GM12878 (cell line): ENCODE data around the gene NQO1. TPM values are rescaled to one million over a fixed set of nuclear protein-coding genes. Genes with fewer than 3 reads are reported as not detected.

ENCODE experiments used
- ATAC-seq: fragments of 200-7000 bp; cut with Tn5 transposase; 3 replicates; pipeline ENCODE4 v1.9.1; 2020; ENCODE audit warnings: mild to moderate bottlenecking, moderate library complexity
- BruUV-seq: library from RNA; stranded (reverse); fragments of 400-500 nt; replicated peaks from 2 replicates; lab custom pipeline; 2021; lab: Mats Ljungman, UMichigan
- CTCF ChIA-PET: fragments of 300-600 bp; sonication (Branson Sonifier 250); formaldehyde crosslinking; extraction: SDS; loops from one replicate; lab custom pipeline; 2021; ENCODE audit warnings: inconsistent platforms; lab: Yijun Ruan, JAX
- POLR2A ChIA-PET: fragments of 350-600 bp; formaldehyde crosslinking; extraction: SDS; loops from one replicate; lab custom pipeline; 2021; ENCODE audit warnings: inconsistent platforms; lab: Charles Lee
- RAD21 ChIA-PET: fragments of 300-600 bp; sonication (Branson Sonifier 250); formaldehyde crosslinking; loops from one replicate; lab custom pipeline; 2023; ENCODE audit warnings: antibody characterized with exemption; ENCODE audit not compliant: unreplicated experiment; lab: Charles Lee
- SMC1A ChIA-PET: fragments of 300-600 bp; sonication (Branson Sonifier 250); formaldehyde crosslinking; loops from one replicate; lab custom pipeline; 2023; ENCODE audit not compliant: unreplicated experiment, uncharacterized antibody; lab: Charles Lee
- DNase-seq: peaks from one replicate; pipeline ENCODE4 v3.0.0-alpha.2; 2011; ENCODE audit warnings: low read depth, low spot score
- FAIRE-seq: peaks from 3 replicates; lab custom pipeline; 2011; peaks lifted over from hg19 to GRCh38; lab: Jason Lieb, UNC
- H2AFZ ChIP-seq: 2 replicates; pipeline ENCODE4 v1.6.0; 2011; ENCODE audit warnings: low read depth, low read length, control low read depth; ENCODE audit not compliant: control insufficient read depth
- H3K27ac ChIP-seq: 2 replicates; pipeline ENCODE4 v1.5.1; 2011; ENCODE audit warnings: control low read depth; ENCODE audit not compliant: control insufficient read depth, insufficient read depth
- H3K27me3 ChIP-seq, 2 experiments: replicated peaks in 1 of 2; 2 replicates each; pipeline versions ENCODE4 v1.6.0 to v1.6.1; 2011; ENCODE audit warnings: low read length in 1 of 2; ENCODE audit not compliant: control insufficient read depth in 2 of 2, insufficient read depth in 2 of 2
- H3K36me3 ChIP-seq, 2 experiments: 2 replicates each; pipeline ENCODE4 v1.5.1; 2011; ENCODE audit warnings: low read length in 1 of 2; ENCODE audit not compliant: control insufficient read depth in 2 of 2, insufficient read depth in 2 of 2
- H3K4me1 ChIP-seq: 2 replicates; pipeline ENCODE4 v1.6.1; 2011; ENCODE audit warnings: mild to moderate bottlenecking, low read length, moderate library complexity, mixed read lengths; ENCODE audit not compliant: control insufficient read depth, insufficient read depth
- H3K4me2 ChIP-seq: 2 replicates; pipeline ENCODE4 v1.6.0; 2011; ENCODE audit warnings: control low read depth; ENCODE audit not compliant: control insufficient read depth, insufficient read depth
- H3K4me3 ChIP-seq: fragments of 200-600 bp; sonication (generic); 2 replicates; pipeline ENCODE4 v1.5.1; 2016
- H3K79me2 ChIP-seq: 2 replicates; pipeline ENCODE4 v1.6.0; 2011; ENCODE audit warnings: low read length; ENCODE audit not compliant: control insufficient read depth, insufficient read depth
- H3K9ac ChIP-seq: 2 replicates; pipeline ENCODE4 v1.8.0; 2011; ENCODE audit warnings: low read length, control low read depth, mixed read lengths; ENCODE audit not compliant: control insufficient read depth, insufficient read depth
- H3K9me3 ChIP-seq: replicated peaks from 3 replicates; pipeline ENCODE4 v1.5.1; 2011; ENCODE audit warnings: mild to moderate bottlenecking, low read length; ENCODE audit not compliant: control insufficient read depth, insufficient read depth
- H4K20me1 ChIP-seq: 2 replicates; pipeline ENCODE4 v1.6.0; 2011; ENCODE audit not compliant: control insufficient read depth, insufficient read depth
- CHD1 ChIP-seq: IDR thresholded peaks from 2 replicates; pipeline ENCODE4 v1.6.1; 2012; ENCODE audit warnings: low read depth, low read length, improper control_type of control experiment
- FOS ChIP-seq: IDR thresholded peaks from 3 replicates; pipeline ENCODE4 v1.6.1; 2011; ENCODE audit warnings: borderline replicate concordance; ENCODE audit not compliant: insufficient read length; ENCODE audit errors: extremely low read depth
- HDAC2 ChIP-seq: fragments of 200-600 bp; sonication (generic); IDR thresholded peaks from 2 replicates; pipeline ENCODE4 v1.6.1; 2017
- HDGF ChIP-seq: fragments of 450-650 bp; IDR thresholded peaks from 2 replicates; pipeline ENCODE4 v1.6.1; 2016; ENCODE audit warnings: antibody characterized with exemption
- RBBP5 ChIP-seq: fragments of 200-600 bp; sonication (generic); conservative IDR thresholded peaks from 2 replicates; pipeline ENCODE4 v1.6.1; 2016
- REST ChIP-seq: IDR thresholded peaks from 2 replicates; pipeline ENCODE4 v1.6.1; 2012; ENCODE audit warnings: mild to moderate bottlenecking, low read depth, low read length
- STAT3 ChIP-seq: IDR thresholded peaks from 2 replicates; pipeline ENCODE4 v1.6.1; 2011; ENCODE audit warnings: low read depth, low read length, improper control_type of control experiment
- TCF12 ChIP-seq: IDR thresholded peaks from 2 replicates; pipeline ENCODE4 v1.6.1; 2011; ENCODE audit warnings: low read depth, mild to moderate bottlenecking, low read length
- WGBS: methylation state at CpG from one replicate; pipeline ENCODE4 v1.1.6; 2016; ENCODE audit warnings: low lambda C conversion rate; ENCODE audit not compliant: insufficient replicate concordance, insufficient coverage; ENCODE audit errors: missing lambda C conversion rate; 5-methylcytosine and 5-hydroxymethylcytosine counted together
- in situ Hi-C: fragments of 300-500 bp; cut with MboI; formaldehyde crosslinking; loops from 9 replicates; pipeline ENCODE4 v1.14.3; 2018; ENCODE audit warnings: mixed read lengths
- intact Hi-C: fragments of 100-400 bp; cut with micrococcal nuclease; formaldehyde crosslinking; loops from one replicate; pipeline ENCODE4 v1.14.2; 2022; ENCODE audit not compliant: unreplicated experiment
- polyA plus RNA-seq, 11 experiments: library from polyadenylated mRNA; depleted of rRNA in 4 of 11; unstranded in 6 of 11; stranded (reverse) in 5 of 11; fragments of >200 nt; fragmentation: Nextera tagmentation in 4 of 11; fragmentation: Illumina TruSeq in 1 of 11; extraction: Ambion mirVana in 4 of 11; extraction: Trizol in 1 of 11; gene quantifications; 1 replicate in 1 of 11; 2 replicates in 10 of 11; pipeline versions ENCODE4 v1.2.1 to v1.2.3, GENCODE V29; 2011 to 2016; ENCODE audit warnings: inconsistent platforms in 2 of 11, missing spikeins in 2 of 11, low read depth in 1 of 11
- total RNA-seq, 4 experiments: library from RNA; depleted of rRNA in 3 of 4; stranded (reverse); fragments of >200 nt in 3 of 4; fragmentation: Illumina TruSeq in 1 of 4; extraction: Trizol in 1 of 4; gene quantifications; 2 replicates each; pipeline versions ENCODE4 v1.2.1 to v1.2.3, GENCODE V29; 2013 to 2021
- TF ChIP-seq, protein P1 (sequence below): IDR thresholded peaks from 2 replicates; pipeline ENCODE4 v1.6.1; 2011; ENCODE audit warnings: borderline replicate concordance, low read depth, mild to moderate bottlenecking, moderate library complexity, low read length; ENCODE audit not compliant: insufficient read depth, poor library complexity, severe bottlenecking
- TF ChIP-seq, protein P2 (sequence below): fragments of 450-650 bp; IDR thresholded peaks from 2 replicates; pipeline ENCODE4 v1.6.1; 2017; ENCODE audit warnings: mild to moderate bottlenecking, moderate library complexity

NQO1 gene
- total and polyA plus RNA-seq, 10 of the 15 experiments (the other 5 are each of a cell fraction or from before 2014, with no cell fraction given), result 24.6 to 84.9 (median 34.6) TPM

- TF ChIP-seq REST (no peak), STAT3 (no peak), TCF12 (no peak)
- TF ChIP-seq, protein P1, sequence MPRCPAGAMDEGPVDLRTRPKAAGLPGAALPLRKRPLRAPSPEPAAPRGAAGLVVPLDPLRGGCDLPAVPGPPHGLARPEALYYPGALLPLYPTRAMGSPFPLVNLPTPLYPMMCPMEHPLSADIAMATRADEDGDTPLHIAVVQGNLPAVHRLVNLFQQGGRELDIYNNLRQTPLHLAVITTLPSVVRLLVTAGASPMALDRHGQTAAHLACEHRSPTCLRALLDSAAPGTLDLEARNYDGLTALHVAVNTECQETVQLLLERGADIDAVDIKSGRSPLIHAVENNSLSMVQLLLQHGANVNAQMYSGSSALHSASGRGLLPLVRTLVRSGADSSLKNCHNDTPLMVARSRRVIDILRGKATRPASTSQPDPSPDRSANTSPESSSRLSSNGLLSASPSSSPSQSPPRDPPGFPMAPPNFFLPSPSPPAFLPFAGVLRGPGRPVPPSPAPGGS, result no peak
Measured at GRCh38 chr16:69721441-69721957, 4.9 kb downstream of the NQO1 start (continued).

DNA sequence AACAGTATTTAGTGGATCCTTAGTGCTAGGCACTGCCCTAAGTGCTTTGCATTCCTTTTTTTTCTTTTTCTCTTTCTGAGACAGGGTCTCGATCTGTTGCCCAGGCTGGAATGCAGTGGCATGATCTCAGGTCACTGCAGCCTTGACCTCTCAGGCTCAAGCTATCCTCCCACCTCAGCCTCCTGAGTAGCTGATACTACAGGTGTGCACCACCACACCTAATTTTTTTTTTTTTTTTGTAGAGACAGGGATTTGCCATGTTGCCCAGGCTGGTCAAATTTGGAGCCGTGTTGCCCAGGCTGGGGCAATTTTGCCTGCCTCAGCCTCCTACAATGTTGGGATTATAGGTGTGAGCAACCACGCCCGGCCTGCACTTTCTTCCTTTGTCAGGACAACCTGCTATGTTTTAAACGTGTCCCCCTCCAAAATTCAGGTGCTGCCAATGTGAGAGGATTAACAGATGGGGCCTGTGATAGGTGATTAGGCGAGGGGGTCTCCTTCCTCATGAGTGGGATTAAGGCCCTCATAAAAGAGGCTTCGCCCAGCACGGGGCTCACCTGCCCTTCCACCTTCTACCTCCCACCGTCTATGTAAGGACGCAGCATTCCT is 5.4 kb downstream of the NQO1 start:
- ATAC-seq (no peak), DNase-seq (no peak), FAIRE-seq (no peak)
- ChIA-PET CTCF (interaction anchor here (0.7 to 8.2 kb wide), 3 partner anchors 10 to 33 kb away, joined by 4 to 68 read pairs (median 42); partner anchors contain the start of gene NOB1), POLR2A (interaction anchor here (0.6 to 0.9 kb wide), 3 partner anchors 34 to 325 kb away, joined by 3 to 5 read pairs (median 3); partner anchors contain the start of genes NOB1 and WWP2), SMC1A (interaction anchor here (1.0 to 1.3 kb wide), 2 partner anchors 18 to 205 kb away, joined by 3 to 4 read pairs; no protein-coding TSS in a partner anchor), RAD21 (interaction anchor here (1.6 kb wide), 1 partner anchor 33 kb away, joined by 3 read pairs; the partner anchor contains the start of gene NOB1)
- Histone ChIP-seq H4K20me1 (no peaks in the 10 kb centered on the region), H3K4me1 (no peaks in the 10 kb centered on the region; the same call in none of the 2 replicates), H3K79me2 (peaks cover 4% of the 10 kb centered on the region), H3K36me3 (no peaks in the 10 kb centered on the region), H3K9ac (no peak overlapping the region), H3K4me2 (no peak overlapping the region), H3K27me3 (no peaks in the 10 kb centered on the region), H3K27ac (no peak overlapping the region), H3K9me3 (no peaks in the 10 kb centered on the region; the same call in 2 of the 3 replicates), H3K4me3 (no peak overlapping the region), H2AFZ (no peak overlapping the region)
- no TSS peak for BruUV-seq
- in situ Hi-C loops (no loop called here), intact Hi-C loops (no loop called here)
- WGBS, result 95% methylated on average over 10 of the region's 10 CpGs
- no peak for TF ChIP-seq HDAC2
- TF ChIP-seq RBBP5, result no peak
- TF ChIP-seq FOS, result no peak
- no peak for TF ChIP-seq HDGF
- TF ChIP-seq CHD1, result no peak
- TF ChIP-seq, protein P2, sequence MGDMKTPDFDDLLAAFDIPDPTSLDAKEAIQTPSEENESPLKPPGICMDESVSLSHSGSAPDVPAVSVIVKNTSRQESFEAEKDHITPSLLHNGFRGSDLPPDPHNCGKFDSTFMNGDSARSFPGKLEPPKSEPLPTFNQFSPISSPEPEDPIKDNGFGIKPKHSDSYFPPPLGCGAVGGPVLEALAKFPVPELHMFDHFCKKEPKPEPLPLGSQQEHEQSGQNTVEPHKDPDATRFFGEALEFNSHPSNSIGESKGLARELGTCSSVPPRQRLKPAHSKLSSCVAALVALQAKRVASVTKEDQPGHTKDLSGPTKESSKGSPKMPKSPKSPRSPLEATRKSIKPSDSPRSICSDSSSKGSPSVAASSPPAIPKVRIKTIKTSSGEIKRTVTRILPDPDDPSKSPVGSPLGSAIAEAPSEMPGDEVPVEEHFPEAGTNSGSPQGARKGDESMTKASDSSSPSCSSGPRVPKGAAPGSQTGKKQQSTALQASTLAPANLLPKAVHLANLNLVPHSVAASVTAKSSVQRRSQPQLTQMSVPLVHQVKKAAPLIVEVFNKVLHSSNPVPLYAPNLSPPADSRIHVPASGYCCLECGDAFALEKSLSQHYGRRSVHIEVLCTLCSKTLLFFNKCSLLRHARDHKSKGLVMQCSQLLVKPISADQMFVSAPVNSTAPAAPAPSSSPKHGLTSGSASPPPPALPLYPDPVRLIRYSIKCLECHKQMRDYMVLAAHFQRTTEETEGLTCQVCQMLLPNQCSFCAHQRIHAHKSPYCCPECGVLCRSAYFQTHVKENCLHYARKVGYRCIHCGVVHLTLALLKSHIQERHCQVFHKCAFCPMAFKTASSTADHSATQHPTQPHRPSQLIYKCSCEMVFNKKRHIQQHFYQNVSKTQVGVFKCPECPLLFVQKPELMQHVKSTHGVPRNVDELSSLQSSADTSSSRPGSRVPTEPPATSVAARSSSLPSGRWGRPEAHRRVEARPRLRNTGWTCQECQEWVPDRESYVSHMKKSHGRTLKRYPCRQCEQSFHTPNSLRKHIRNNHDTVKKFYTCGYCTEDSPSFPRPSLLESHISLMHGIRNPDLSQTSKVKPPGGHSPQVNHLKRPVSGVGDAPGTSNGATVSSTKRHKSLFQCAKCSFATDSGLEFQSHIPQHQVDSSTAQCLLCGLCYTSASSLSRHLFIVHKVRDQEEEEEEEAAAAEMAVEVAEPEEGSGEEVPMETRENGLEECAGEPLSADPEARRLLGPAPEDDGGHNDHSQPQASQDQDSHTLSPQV, result no peak
